Measurements from ENCODE around the gene FGD4.

- TF ChIP-seq, protein P1, sequence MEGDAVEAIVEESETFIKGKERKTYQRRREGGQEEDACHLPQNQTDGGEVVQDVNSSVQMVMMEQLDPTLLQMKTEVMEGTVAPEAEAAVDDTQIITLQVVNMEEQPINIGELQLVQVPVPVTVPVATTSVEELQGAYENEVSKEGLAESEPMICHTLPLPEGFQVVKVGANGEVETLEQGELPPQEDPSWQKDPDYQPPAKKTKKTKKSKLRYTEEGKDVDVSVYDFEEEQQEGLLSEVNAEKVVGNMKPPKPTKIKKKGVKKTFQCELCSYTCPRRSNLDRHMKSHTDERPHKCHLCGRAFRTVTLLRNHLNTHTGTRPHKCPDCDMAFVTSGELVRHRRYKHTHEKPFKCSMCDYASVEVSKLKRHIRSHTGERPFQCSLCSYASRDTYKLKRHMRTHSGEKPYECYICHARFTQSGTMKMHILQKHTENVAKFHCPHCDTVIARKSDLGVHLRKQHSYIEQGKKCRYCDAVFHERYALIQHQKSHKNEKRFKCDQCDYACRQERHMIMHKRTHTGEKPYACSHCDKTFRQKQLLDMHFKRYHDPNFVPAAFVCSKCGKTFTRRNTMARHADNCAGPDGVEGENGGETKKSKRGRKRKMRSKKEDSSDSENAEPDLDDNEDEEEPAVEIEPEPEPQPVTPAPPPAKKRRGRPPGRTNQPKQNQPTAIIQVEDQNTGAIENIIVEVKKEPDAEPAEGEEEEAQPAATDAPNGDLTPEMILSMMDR (IDR thresholded peaks at IDR 0.05): no peak
- no peak for TF ChIP-seq POLR2A (IDR thresholded peaks at IDR 0.05)
These were observed 18.9 kb downstream of the FGD4 start for GRCh38 chr12:32418221-32418620.
